ENCODE results near the gene DCLK2.

DCLK2 gene

GRCh38 chr4:150078041-150078578, at the start of gene DCLK2:
Gene DCLK2 (plus strand): TSS chr4:150078445. CDS start chr4:150079028, 583 bp downstream.
- peak; percentile 78 for DNase-seq

DNA sequence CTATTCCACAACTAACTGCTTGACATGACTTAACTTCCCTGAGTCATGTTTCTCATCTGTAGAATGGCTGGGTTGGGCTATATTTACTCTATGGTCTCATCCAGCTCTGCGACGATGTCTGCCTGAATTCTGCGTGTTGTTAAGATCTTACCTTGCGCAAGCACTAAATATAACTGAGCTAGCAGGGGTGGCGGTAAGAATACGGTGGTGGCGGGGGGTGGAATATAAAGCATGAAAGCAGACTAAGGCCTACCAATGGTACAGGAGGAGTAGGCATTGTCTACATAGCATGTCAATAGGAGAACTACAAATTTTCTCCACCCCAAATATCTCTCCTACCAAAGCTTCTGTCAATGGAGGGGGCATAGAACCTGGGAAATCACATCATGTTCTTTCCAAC, 45.7 kb upstream of the DCLK2 start:
- no peak for DNase-seq

DNA sequence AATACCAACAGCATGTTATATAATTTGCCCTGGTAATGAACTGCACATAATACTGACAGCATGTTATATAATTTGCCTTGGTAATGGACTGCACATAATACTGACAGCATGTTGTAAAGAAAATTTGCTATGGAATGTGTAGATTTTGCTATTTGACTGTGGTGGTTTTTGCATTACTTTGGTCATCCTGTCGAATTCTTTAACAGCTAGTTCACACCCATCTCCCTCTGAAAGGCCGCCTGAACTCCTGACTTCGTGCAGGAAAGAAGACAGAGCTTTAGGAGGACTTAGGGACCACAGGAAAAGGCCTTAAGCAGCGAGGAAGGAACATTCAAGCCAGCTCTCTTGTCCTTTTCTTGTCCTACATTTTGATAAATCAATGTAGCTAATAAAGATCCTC, 45.2 kb upstream of the DCLK2 start:
- no peak for DNase-seq

DNA sequence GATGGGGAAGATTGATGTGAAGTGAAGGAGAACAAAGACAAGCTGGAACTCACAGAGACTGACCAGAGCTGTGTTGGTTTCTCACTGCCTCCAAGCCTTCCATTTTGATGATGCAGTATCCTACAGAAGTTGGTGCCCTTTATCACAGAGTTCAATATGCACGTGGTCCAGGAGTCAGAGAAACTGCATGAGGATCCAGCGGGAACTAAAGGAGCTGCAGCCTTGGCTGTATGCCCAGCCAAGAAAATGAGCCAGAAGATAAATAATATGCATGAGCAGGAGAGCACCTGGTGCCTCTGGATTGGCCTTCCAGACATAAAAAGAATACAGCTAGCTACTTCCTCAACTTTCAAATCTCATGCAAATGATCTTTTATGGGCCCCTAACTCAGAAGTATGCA, 44.3 kb upstream of the DCLK2 start:
- no peak for DNase-seq

- DNase-seq = no peak
Measured at GRCh38 chr4:150037251-150037856, 40.9 kb upstream of the DCLK2 start.

DNA sequence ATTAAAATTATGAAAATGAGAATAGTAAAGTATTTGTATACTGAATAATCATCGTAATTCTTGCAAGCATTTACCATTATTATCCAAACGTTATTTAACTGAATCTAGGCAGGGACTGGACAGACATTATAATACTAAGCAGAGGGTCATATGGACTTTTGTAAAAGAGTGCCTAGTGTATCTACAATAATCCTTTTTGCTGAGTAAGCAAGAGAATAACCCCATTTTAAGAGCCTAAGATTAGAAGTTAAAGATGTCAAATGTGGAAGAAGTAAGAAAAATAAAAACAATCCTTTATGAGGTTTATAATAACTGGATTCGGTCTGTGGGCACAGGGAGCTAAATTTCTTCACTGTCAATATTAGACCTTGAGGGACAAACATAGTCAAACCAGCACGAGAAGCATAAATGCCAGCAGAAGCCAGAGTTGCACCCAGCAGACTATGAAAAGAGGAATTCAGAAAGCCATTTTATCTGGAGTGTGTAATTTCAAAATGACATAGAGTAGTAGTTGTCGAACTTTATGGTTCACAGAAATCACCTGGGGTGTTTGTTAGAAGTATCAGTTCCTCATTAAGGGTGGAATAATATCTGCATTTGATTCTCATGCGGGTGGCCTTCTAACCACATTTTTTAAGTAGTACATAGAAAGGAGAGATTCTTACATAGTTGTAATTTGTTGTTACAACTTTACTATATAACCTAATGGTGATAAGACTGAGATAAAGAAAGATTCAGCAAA, 39.7 kb upstream of the DCLK2 start:
- no peak for DNase-seq

- DNase-seq = no peak
Measured at GRCh38 chr4:150039274-150040127, 38.7 kb upstream of the DCLK2 start.

DNA sequence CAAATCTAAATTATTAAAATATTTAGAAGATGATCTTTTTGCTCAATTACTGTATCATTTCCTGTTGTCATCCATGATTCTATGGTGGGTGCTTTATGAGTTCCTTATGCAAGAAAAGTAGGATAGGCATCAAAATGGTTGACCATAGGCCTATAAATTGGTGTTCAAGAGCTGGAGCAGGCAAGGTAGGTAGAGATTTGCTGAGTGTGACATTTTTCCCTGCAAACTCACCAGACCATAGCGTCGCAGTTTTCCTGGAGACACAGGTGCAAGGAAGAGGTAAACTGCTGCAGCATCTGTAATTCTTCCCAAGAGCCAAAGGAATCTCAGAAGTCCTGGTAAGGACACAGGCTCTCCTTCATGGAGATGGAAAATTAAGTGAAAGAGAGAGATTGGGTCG, 33.7 kb upstream of the DCLK2 start:
- no peak for DNase-seq

DNA sequence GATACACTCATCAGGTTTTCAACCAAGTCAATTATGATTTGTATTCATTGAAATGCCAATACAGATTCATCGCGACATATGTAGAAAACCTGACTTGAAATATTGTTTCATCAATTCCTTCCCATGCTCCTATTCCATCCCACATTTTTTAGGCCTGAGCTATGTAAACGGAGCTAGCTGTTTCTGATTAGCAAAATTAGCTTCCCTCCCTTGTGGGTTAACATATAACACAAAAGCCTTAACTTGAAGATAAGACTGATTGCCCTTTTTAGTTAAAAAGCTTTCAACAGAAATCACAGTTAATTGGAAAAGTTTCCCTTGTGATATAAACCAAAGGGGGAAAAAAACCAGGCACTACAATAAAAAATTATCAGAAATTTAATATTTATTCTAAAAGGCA, 32.8 kb upstream of the DCLK2 start:
- DNase-seq = no peak

DNA sequence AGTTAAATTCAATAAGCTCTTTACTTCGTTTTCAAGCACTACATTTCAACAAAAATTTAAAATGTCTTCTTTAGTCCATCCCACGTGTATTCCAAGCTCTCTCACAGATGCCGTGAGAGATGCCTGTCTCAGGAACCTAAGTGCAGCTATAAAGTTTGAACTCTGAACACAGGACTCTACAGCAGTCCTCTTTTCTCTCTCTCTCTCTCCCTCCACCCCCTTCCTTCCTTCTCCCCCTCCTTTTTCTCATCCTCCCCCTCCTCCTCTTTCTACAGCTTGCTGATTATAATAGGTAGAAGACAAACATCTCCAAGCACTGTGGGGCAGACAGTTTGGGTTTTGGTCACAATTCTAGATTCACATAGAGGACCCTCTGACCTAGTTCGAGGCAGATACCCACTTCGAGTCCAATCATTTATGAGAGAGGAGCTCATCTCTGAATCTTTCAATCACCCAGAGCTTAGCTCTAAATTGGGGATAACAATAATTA, 31.5 kb upstream of the DCLK2 start:
- DNase-seq = no peak

DNA sequence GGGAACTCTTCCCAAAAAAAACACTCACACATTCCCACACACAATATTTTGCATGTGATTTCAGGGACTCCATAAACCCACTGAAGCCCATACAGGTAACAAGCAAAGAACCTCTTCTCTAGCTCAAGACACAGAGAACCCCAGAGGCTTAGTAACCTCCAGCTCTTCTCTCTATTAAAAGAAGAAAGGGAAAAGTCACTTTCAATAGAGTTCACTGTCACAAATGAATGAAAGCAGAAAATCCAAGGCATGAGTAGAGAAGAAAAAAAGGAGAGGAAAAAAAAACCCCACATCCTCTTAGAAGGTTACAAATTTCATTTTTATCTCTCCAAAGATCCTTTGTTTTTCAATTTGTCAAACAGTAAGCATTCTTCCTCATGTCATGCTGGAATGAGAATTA, 30.7 kb upstream of the DCLK2 start:
- no peak for DNase-seq

DNA sequence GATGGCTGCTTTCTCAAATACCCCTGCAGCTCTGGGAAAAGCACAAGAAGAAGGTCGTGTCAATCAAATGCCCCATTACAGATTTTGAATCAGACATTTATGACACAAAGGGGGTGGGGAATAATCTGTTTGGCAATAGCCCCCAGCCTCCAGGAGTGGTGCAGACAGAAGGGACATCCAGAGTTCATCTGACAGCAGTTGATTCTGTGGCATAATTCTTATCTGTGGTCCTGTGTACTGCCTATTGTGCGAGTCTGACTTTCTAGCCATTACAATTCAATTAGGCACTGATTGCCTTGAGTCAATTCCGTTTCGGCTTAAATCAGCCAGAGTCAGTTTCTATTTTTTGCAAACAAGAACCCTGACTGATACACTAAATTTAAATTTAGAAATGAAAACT, 28.6 kb upstream of the DCLK2 start:
- no peak for DNase-seq

DNA sequence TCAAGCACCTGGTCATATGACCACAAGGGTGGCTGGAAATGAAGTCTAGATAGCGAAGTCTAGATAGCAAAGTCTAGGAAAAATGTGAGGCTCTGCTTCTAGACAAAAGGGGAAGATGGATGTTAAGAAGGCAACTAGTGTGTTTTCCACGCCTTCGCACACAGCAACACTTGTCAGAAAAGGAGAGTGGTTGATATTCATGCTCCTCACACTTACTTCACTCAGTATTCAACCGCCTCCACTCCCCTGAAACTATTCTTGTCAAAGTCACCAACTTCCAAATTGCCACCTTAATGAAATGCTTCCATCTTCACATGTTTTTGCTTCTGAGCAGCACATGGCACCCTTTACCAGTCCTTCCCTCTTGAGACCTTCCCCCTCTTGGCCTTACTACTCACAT, 27.7 kb upstream of the DCLK2 start:
- no peak for DNase-seq

- DNase-seq = no peak
Measured at GRCh38 chr4:150051111-150051510, 27.1 kb upstream of the DCLK2 start.

- DNase-seq = no peak
Measured at GRCh38 chr4:150055467-150055866, 22.8 kb upstream of the DCLK2 start.

DNA sequence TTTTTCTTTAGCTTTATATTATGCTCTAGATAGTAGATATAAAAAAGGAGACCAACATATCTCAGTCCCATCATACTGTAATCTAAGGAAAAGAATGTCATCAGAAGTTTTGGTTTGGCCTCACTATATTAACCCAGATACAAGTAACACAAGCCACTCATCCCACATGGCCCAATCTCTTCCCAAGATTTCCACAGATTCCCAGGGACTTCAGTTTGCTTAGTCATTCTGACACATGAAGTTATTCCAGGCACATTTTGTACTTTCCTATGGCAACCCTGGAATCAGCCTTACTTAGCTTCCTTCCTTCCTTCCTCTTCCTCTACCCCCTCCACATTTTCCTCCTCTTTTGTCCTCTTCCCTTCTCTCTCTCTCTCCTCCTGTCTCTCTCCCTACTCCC, 21.7 kb upstream of the DCLK2 start:
- DNase-seq = no peak

- no peak for DNase-seq
Measured at GRCh38 chr4:150061086-150061776, 17.0 kb upstream of the DCLK2 start.

DNA sequence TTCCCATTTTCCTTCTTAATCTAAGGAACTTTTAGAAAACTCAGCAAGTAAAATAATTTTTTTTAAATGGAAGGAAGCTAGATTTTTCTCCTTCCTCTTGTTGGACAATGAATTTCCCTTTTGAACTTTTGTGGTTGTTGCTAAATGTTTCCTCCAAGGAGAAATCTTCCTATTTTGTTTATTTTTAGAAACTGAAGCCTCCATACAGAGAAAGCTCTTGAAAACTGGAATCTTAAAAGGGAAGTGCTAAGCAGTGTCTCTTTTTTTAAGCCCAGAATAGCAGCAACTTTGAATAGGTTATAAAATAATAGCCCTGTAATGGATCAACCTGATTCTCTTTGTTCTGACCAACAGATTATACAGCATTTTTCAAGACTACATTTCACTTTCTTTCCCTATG, 15.1 kb upstream of the DCLK2 start:
- no peak for DNase-seq

DNA sequence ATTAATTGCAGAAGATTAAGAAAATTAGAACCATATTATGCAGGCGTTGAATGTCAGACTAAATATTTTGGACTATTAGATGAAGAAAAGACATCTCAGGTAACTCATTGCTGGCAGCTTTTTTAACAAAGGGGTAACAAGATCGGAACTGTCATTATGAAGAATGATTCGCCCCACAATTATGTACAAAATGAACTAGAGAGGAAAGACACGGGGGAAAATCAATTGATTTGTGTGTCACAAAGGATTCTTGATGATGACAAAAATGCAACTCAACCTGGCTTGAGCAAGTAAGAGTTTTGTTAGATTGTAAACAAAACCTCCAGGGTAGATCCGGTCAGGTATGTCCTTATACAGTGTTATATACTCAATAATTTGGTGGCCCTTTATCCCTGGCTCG, 12.5 kb upstream of the DCLK2 start:
- DNase-seq = no peak

DNA sequence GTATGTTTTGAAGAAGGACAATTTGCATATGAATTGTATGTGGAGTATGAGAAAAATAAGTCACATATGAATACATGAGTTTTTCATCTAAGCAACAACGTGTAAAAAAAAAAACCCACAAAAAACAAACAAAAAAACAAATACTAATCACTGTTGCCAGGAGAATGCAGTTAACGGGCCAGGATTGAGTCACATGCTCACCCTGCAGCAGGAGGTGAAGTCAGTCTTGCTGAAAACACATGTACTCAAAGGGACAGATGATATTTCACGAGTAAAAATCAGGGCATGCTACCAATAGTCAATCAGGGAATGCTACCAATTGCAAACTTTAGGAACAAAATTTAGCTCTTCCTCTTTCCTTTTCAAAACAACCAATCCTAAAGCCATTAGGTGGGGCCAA, 10.4 kb upstream of the DCLK2 start:
- no peak for DNase-seq

GRCh38 chr4:150068300-150068960, 9.8 kb upstream of the DCLK2 start:
- no peak for DNase-seq

DNA sequence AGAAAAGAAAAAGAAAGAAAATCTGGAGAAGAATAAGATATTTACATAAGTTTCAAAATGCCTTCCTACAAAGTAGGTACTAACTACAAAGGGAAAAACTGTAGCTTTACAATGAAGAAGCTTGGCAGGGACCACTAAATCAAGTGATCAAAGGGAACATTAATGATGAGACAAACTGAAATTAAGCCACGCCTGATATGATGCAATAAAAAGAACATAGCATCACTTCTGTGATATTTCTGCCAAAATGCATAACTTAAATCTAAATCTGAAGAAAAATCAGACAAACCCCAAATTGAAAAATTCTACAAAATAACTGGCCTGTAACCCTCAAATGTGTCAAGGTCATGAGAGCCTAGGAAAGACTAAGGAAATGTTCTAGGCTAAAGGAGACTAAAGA, 8.9 kb upstream of the DCLK2 start:
- DNase-seq = no peak
